Spleen (tissue), 7 donors: ENCODE results near the gene PARVB.

Experiments used
- POLR2A ChIP-seq, 3 donors: fragments of 450-650 bp; IDR thresholded peaks; one replicate each; pipeline ENCODE4 v1.5.1; 2017; ENCODE audit warnings: antibody characterized with exemption in 3 of 3, mild to moderate bottlenecking in 1 of 3
- POLR2AphosphoS5 ChIP-seq, 3 donors: sonication (generic); formaldehyde crosslinking; IDR thresholded peaks; one replicate each; pipeline ENCODE4 v1.5.1; 2017; ENCODE audit warnings: antibody characterized with exemption in 3 of 3
- TF ChIP-seq, protein P1 (sequence below), 11 experiments: fragments of 200-600 bp in 7 of 11; fragments of 450-650 bp in 4 of 11; sonication (generic) in 4 of 11; IDR thresholded peaks in 8 of 11; conservative IDR thresholded peaks in 3 of 11; 1 replicate in 7 of 11; 2 replicates in 4 of 11; pipeline versions ENCODE4 v1.4.0 to v1.8.0; 2016 to 2021; ENCODE audit warnings: antibody characterized with exemption in 11 of 11, inconsistent platforms in 4 of 11, mild to moderate bottlenecking in 1 of 11
- donor health status: DM: no; HTN: no; CAD: no; lungs with moderate emphysema.
- donor health status: DM: no; HTN: no; CAD: no.
- donor health status: DM: no; HTN: no; CAD: no.

DNA sequence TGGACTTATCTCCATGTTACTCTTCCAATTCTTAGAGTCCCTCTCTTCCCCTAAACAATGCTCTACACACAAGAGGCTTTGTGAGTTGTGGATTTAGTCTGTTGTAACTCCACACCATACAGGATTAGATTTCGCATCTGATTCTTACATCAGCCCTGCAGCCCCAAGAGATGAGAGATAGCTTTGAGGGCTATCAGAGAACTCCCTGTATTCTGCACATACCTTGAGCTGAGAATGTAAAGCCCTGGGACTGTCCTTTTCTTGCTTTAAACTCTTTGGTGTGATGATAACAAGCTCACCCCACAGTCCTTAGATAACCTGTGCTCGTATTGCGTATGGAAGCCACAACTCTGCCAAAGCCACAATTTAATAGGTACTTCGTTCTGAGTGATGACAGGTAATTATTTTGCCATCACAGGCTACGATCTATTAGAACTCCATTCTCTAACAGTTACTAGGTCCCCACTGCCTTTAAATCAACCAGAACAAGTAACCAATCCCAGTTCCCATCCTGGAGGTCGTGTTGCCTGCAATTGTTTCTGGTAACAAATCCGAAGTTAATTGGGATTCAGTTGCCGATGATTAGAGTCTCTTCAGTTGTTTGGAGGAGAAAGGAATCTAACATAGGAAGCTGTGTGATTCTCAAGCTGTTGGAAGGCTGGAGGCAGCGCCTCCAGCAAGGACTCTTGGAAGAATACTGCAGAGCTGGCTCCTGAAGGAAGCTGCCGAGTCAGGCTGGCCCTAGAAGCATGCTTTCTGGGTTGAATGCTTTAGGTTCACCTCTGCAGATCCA lies 155.3 kb downstream of the PARVB start:
- TF ChIP-seq, protein P1, sequence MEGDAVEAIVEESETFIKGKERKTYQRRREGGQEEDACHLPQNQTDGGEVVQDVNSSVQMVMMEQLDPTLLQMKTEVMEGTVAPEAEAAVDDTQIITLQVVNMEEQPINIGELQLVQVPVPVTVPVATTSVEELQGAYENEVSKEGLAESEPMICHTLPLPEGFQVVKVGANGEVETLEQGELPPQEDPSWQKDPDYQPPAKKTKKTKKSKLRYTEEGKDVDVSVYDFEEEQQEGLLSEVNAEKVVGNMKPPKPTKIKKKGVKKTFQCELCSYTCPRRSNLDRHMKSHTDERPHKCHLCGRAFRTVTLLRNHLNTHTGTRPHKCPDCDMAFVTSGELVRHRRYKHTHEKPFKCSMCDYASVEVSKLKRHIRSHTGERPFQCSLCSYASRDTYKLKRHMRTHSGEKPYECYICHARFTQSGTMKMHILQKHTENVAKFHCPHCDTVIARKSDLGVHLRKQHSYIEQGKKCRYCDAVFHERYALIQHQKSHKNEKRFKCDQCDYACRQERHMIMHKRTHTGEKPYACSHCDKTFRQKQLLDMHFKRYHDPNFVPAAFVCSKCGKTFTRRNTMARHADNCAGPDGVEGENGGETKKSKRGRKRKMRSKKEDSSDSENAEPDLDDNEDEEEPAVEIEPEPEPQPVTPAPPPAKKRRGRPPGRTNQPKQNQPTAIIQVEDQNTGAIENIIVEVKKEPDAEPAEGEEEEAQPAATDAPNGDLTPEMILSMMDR (IDR thresholded peaks at IDR 0.05 in 8 of 11, conservative IDR thresholded peaks at IDR 0.05 in 3 of 11) = no peak
- TF ChIP-seq POLR2AphosphoS5 (IDR thresholded peaks at IDR 0.05) (no peak), POLR2A (IDR thresholded peaks at IDR 0.05) (no peak)
